Activated CD8-positive, alpha-beta memory T cell treated with anti-CD3 and anti-CD28 coated beads for 24 hours (primary cell): ENCODE measurements around the gene STK35.

ENCODE experiments used
- DNase-seq: peaks from one replicate; pipeline ENCODE4 v3.0.0-alpha.2; 2020

The STK35 gene

DNA sequence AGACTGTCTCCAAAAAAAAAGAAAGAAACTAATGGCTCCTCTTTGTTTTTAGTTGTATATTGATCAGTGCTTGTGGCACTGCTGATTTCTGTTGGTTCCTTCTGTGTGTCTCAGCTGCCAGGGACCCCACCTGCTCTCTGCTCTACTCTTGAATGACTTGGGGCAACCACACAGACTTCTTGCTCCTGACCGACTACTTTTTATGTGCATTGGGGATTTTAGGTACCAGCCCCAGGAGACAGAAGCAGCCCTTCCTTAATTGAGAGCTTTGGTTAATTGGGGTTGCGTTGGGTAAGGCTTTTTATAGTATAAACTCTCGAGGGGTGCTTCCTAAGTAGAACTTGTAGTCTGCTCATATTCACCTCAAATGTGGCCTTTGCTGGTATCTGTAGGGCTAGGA is 6.9 kb downstream of the STK35 start:
- DNase-seq: peak; percentile 43

DNA sequence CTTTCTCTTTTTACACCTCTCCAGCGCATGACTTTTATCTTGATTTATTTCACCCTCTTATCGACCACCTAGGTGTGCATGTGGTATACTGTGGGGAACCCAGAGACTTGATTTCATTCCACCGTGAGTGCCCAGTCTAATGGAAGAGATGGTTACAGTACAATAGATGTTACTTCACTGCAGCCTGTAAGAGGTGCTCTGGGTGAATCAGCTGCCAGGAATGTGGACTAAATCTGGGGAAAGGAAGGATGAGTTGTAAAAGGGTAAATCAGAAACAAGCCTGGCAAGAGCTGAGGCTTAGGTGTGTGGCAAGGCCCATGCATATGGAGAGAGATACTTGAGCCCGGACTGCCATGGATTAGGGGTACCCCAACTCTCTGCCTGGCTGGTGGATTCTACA is 7.4 kb downstream of the STK35 start:
- DNase-seq: peak; percentile 21

DNA sequence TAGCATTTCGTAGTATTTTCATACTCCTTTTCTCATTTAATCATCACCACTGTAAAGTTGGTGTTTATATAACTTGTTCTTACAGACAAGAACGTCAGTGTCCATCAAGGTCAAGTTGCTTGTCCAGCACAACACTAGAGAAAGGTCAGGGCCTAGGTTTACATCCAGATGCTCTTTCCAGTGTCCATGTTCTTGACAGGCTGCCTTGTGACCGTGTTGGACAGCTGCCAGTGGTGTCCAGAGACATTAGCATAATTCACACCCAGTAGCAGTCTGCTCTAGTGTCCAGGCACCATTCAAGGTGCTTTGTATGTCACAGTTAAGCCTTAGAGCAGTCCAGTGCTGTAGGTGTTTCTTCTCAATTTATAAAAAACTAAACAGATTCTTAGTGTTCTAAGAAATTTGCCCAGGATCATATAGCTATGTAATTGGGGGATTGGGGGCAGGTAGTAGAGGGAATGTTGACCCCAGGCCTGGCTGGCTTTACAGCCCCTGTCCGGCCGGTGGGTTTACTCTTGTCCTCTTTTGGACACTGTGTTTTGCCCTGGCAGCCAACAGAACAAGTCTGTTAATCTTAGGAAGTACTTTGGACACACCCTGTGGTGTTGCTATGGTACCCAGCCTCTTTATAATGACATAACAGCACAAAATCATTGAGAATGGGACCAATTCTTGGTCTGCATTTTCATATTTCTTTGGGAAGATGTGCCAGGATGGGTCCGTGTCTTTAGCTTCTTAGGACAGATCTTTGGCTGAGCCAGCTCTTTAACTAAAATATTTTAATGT is 8.0 kb downstream of the STK35 start:
- DNase-seq: peak; percentile 32

DNA sequence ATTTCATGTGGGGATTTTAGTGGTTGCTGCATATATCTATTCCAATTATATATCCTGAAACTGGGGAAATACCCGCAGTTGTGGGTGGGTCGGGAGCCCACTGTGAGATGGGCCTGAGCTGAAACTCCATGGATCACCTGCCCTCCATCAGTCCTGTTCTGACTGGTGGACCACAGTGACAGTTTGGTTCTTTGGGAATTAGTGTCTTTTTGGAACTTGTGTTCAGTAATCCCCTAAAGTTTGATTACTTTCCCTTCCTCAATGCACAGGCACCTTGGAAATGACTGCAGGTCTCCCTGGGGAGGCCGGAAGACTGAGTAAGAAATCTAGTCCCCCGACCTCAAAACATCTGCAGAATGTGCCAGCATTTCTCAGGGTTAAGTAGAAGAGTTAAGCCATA is 11.3 kb downstream of the STK35 start:
- peak; percentile 9 for DNase-seq

DNA sequence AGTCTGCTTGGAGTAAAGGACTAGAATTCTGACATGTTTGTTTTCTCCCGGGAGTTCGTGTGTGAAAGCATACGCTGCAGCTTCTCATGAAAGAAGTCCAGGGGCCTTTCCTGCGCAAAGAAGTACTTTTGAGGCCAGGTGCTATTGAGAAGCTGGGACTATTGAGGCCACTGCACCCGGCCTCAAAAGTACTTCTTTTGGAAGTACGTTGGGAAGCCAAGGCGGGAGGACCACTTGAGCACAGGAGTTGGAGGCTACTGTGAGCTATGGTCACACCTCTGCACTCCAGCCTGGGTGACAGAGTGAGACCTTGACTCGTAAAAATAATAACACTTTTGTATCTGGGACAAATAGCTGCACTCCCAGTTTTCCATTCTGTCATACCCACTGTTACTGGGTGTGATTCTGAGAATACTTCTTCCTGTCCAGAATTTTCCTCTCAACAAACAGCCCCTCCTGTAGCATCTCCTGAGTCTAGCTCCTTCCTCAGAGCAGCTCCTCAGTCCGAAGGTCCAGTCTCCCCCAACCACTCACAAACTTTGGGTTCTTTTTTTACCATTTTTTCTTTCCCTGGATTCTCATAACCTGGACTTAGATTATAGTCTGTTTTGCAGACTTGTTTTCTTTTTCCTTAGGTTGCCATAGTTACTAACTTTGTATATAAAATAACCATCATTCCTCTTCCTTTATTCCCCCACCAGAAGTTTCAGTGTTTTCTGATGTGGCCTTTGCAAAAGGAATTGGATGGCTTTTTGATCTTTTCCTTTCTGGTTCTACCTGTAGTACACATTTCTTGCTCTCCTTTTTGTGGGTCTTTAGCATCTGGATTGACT is 12.7 kb downstream of the STK35 start:
- no peak for DNase-seq

DNA sequence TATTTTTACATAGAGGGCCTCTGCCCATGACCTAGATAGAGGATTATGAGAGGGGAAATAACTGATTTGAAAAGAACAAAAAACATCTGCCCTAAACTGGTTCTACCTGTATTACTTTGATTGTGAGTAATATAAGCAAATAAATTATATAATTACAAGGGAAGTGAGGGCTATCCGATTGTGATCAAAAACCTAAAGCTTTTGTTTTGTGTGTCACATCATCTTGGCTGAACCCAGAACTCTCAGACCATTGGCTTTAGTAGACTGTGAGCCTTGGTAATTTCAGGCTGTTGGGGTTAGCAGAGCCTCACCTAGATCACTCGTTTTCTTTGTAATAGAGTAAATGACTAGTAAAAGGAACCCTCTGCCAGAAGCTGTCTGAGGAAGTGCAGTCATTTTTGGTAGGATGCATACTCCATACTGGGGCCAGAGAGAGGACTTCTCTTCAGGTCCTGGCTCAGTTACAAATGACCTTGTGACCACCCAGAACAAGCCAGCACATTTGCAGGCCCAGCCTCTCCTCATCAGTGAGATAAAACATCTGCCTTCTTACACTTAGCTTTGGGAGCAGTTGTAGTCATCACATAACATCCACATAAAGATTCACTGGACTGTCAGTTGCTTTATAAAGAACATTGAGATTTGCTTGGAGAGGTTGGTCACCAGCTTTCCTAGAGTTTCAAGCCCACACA is 13.5 kb downstream of the STK35 start:
- no peak for DNase-seq

DNA sequence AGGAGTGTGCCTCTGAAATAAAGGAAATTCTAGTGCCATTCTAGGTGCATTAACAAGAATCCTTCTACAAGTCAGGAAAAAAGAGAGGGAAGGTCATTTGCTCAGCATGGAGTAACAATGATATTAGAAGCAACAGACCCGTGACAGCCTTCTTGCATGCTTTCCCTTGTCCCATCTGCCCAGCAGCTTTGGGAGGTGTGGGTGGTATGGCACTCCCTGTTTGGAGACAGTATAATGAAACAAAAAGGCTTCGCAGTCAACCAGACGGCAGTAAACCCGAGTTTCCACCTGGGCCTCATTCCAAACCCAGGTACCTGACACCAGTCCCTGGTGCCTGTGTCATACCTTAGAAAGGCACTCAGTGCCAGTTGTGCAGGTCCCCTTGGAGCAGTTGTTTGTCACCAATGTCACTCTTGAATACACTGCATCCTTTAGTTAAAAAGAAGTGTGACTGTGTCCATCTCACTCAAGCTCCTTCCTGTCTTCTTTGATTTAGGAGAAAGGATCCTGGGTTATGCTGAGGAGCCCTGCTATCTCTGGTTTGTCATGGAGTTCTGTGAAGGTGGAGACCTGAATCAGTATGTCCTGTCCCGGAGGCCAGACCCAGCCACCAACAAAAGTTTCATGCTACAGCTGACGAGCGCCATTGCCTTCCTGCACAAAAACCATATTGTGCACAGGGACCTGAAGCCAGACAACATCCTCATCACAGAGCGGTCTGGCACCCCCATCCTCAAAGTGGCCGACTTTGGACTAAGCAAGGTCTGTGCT is 14.7 kb downstream of the STK35 start:
- DNase-seq: no peak

DNA sequence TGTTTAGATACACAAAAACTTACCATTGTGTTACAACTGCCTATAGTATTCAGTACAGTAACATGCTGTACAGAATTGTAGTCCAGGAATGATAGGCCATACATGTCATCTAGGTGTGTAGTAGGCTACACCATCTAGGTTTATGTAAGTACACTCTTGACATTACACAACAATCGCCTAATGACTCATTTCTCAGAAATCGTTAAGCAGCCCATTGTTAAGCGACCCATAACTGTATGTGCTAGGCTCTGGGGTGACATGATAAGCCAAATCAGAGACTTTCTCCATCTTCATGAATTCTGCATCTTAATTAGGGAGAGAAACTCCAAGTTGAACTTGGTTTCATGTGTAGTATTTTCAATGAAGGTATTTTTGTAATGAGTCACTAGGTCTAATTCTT is 17.2 kb downstream of the STK35 start:
- DNase-seq: no peak

DNA sequence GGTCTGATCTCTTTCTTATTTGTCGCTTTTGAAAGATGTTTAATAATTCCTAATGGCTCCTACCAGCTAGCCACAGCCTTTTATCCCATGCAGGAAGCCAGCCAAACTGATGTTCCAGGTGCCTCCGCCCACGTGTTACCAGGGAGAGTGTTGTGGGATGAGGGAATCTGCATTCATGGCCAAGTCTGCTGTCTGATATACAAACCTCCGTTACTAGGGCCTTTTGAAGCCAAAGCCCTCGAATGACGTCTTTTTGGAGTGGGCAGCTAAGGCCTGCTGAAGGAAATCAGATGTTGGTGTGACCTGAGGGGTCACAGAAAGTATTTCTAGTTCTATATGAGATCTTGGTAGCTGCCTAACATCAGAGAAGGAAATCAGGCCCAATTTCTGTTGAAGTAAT is 21.3 kb downstream of the STK35 start:
- no peak for DNase-seq

DNA sequence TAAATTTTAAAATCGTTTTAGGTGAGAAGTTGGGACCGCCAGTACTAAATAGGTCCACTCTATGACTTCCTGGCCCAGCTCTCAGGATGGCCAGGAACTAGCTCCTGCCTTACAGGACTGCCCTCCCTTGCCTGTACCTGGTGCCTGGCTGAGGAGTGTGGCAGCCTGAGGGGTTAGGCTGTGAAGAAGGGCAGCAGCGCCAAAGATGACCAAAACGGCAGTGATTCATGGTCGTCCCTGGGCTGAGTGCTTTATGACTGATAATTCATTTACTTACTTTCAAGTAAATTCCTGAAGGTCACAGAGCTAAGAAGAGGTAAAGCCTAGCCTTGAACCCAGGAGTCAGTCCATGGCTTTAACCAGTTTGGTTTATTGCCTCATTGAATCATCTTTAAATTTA is 22.1 kb downstream of the STK35 start:
- no peak for DNase-seq

DNA sequence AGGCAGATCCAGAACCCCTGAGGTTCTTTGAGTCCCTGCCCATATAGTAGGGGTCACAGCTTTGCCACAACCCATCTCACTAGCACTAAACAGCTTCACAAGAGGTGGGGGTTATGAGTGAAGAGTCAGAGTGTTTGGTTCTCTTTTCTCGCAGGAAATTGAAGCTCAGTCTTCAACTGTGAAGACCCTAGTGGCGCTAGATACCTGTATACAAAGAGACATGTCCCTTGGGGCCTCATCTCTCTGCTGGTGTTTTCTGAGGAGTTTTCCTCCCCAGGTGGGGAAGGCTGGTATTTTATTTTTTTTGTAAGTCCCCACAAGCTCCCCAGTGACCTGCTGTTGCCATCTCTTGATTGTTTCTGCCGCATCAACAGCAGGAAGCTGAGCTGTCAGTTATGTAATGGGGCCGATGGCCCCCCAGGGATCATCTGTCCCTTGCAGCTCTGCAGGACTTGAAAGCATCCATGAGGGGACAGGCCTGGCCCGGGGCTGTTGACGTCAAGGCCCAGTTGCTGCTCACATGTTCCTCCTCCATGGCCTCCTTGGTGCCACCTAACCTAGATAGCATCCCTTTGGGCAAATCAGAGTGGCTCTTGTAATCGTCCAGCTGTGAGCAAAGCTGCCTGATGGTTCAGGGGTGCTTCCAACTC is 23.1 kb downstream of the STK35 start:
- DNase-seq: no peak

DNA sequence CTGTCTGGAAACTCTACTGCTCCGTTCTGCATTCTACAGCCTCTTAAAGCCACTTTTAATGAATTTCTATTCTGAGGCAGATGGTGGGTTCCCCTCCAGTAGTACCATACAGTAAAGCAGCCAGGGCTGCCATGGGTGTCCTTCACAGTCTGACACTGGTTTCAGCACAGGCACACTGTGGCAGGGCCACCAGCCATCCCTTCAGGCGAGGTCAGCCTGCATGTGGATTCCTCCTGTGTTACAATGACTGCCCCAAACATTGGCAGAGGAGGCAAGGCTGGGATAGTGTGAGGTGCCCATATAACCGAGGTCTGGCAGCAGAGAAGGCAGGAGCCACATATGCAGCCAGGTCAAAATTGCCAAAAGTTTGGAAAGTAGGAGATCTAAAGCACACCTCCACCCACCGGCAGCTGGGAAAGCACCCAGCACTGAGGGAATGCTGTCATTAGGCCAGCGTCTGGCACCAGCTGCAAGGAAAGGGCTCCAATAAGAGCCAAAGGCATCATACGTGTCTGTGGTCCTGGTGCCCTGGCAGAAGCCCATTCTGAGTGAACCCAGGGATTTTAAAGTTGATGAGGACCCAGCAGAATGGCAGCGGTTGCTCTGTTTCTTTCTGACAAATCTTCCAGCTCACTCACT is 24.0 kb downstream of the STK35 start:
- DNase-seq: no peak

DNA sequence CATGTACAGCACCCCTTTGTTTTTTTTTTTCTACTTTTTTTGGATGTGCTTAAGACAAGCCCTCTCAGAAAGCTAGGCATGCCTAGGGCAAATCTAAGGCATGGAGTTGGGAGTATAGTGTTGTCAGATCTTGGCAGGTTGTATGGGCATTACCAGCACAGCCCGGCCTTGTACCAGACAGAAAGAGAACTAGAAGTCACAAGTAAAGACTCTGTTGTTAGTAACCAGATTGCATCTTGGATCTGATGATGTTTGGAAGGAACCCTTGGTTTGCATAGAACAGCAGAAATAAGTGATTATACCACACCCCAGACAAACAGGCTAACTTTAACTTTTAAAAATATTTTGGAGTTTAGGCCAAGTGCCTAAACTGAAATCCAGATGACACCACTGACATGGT is 25.6 kb downstream of the STK35 start:
- no peak for DNase-seq

DNA sequence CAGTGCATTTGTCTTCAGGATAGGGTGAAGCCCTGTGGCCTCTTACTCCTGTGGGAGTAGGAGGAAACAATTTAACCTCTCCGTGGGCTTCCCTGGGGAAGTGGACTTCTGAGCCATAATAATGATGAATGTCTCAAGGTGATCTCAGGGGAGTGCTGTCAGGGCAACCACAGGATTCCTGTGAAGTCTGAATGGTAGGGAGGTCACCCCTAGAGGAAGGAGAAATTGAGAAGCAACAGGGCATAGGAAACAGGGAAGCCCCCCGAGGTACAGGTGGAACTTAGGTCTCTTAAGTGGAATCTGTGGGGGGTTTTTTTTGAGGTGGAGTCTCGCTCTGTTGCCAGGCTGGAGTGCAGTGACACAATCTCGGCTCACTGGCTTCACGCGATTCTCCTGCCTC is 26.9 kb downstream of the STK35 start:
- DNase-seq: no peak

DNA sequence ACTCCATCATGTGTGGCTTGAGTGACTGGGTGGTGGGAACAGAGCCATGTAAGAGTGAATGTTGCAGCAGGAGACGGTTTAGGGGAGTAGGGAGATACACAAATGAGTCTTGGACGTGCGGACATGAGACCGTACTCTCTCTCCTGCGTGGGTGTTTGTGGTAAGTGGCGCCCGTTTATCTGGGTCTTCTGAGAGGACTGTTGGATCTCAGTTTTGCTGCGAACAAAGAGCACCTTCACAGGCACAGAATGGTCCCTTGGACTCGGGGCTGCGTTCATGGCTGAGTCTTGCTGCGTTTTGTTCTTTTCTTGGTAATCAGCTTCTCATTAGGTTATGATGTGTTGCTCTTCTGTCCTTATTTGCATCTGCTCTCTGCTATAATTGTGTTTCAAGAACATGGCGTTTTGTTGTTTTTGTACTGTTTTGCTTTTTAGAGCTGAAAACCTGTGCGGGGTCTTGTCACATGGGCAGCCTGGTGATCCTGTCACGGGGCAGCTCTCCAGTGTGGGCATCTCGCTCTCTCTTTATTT is 28.5 kb downstream of the STK35 start:
- no peak for DNase-seq

DNA sequence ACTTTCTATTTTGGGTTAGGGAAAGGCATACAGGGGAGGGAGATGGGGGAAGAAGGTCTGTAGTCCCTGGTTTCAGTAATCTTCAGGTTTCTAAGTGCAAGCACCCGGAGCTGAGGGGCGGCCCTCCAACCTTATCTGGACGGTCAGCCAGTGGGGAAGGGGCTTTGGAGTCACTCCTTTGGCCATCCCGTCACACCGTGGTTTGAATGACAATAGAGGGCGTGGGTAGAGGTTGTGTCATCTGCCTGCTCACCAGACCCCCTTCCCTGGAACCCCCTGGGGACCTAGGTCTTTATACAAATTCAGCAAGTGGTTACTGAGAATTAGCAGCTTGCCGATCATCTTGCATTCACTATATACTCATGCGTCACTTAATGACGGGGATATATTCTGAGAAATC is 29.1 kb downstream of the STK35 start:
- DNase-seq: no peak

DNA sequence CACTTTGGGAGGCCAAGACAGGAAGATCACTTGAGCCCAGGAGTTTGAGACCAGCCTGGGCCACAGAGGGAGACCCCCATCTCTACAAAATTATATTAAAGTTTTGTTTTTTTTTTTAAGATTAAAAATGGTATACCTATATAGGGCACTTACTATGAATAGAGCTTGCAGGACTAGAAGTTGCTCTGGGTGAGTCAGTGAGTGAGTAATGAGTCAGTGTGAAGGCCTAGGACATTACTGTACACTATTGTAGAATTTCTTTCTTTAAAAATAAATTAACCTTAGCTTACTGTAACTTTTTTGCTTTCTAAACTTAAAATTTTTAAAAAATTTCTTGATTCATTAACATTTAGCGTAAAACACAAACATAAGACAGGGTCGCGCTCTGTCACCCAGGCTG is 29.7 kb downstream of the STK35 start:
- DNase-seq: no peak

DNA sequence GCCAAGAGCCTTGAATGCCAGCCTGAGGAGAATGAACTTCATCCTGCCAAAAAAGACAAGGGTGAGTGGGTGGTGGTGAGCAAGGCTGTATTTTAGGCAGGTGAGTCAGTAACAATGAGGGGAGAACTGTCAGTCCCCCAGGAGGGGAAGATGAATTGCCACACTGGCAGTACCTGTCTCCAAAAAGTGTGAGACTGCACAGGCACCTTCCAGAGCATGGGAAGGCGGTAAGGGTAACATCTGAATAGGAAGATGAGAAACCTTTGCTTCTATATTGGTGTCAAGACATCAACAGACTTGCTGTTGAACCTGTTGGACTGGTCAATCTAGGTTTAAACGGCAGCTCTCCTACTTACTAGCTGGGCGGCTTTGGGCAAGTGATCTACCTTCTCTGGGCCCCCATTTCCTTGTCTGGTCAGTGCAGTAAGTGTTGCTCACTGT is 30.9 kb downstream of the STK35 start:
- no peak for DNase-seq

DNA sequence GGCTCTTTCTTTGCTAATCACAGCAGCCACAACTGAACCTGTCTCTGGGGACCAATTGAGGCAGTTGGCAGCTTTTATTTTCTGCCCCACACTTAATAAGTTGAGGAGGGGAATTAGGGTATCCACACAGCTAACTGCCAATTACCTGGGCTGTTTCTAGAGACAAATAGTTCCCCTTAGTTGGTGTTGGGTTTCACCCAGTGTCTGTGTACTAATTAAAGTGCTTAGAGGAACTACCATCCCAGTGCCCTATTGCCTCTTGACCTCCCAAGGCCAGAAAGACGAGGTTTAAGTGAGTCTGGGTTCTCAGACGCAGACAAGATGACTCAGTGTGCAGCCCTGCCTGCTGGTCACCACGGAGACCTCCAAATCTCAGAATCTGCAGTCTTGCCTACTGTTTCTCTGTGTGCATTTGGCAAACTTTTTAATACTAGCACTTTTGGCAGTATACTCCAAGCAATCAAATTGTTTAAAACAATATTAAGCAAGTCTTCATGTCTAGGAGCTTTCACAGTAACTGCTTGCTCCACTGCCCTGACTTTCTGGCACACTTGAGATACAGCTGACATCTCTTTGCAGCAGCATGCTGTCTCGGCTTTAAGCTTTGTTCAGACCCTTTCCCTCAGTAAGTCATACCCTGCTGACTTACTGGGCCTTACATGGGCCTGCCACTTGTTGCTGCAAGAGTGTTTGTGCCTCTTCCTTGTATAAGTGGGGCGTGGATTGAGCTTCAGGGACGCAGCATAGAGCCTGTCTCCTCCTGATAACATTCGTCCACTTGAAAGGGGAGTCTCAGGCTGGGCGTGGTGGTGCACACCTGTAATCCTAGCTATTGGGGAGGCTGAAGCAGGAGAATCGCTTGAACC is 31.9 kb downstream of the STK35 start:
- DNase-seq: no peak

DNA sequence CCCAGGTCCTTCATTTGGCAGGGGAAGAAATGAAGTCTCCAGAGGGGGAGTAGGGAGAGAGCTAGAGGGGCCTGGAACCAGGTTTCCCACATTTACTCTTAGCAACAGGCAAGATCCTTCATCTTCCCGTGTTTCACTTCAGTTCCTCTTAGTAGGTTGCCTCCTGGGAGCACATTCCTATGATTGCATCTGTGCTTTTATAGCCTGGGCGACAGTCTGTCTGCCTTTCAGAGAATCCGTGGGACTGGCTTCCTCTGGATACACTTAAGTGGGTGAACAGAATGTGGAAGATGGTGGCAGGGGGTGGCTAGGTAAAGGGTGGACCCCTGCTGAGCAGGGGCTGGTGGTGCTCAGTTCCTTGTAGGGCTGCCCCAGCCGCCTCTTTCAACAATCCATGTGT is 33.4 kb downstream of the STK35 start:
- DNase-seq: no peak

DNA sequence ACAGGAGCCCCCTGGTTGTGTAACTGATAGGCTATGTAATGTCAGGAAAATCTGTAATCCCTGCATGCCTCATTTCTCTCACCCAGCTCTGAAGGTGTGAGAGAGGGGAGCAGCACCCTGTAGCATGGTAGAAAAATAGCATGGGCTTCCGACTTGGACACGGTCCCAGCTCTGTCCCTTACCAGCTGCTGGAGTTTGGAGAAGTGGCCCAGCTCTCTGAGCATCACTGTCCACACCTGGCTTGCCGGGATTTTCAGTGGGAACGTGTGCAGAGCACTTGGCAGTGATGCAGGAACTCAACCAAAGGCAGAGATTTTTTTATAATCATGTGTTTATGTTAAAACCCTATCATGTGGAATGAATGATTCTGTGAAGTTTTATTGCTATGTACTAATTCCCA is 34.6 kb downstream of the STK35 start:
- no peak for DNase-seq
